ENCODE measurements around the gene RTKN.

GRCh38 chr2:74383254-74383653, 58.5 kb downstream of the RTKN start:
- TF ChIP-seq POLR2AphosphoS5 (IDR thresholded peaks at IDR 0.05; ENCODE audit: insufficient read depth in 1 of 2, low read depth in 1 of 2): no peak
- TF ChIP-seq CTCF (IDR thresholded peaks at IDR 0.05): no peak
- TF ChIP-seq POLR2A (IDR thresholded peaks at IDR 0.05): no peak

Measured in vagina (tissue), 2 donors.